Sigmoid colon (tissue), 4 donors: ENCODE measurements around the gene DEFB110.

Experiments
- CTCF ChIP-seq, 4 experiments: fragments of 450-650 bp in 3 of 4; fragments of 200-600 bp in 1 of 4; IDR thresholded peaks; one replicate each; pipeline ENCODE4 v1.5.1; 2016 to 2019; ENCODE audit warnings: antibody characterized with exemption in 4 of 4, mild to moderate bottlenecking in 3 of 4, moderate library complexity in 2 of 4
- EP300 ChIP-seq, 4 donors: sonication (generic); formaldehyde crosslinking; IDR thresholded peaks; one replicate each; pipeline ENCODE4 v1.6.1; 2017; ENCODE audit warnings: antibody characterized with exemption in 4 of 4
- POLR2A ChIP-seq, 2 donors: fragments of 450-650 bp; IDR thresholded peaks; one replicate each; pipeline ENCODE4 v1.6.1; 2016; ENCODE audit warnings: antibody characterized with exemption in 2 of 2, mild to moderate bottlenecking in 2 of 2, moderate library complexity in 2 of 2
- POLR2AphosphoS5 ChIP-seq, 4 donors: sonication (generic); formaldehyde crosslinking; IDR thresholded peaks; one replicate each; pipeline ENCODE4 v1.6.1; 2017; ENCODE audit warnings: antibody characterized with exemption in 4 of 4

GRCh38 chr6:50030350-50030749 is 8.6 kb upstream of the DEFB110 start:
- TF ChIP-seq CTCF (IDR thresholded peaks at IDR 0.05) (no peak), EP300 (IDR thresholded peaks at IDR 0.05) (no peak), POLR2A (IDR thresholded peaks at IDR 0.05) (no peak), POLR2AphosphoS5 (IDR thresholded peaks at IDR 0.05) (no peak)
